ENCODE data around the gene TBRG4.

DNA sequence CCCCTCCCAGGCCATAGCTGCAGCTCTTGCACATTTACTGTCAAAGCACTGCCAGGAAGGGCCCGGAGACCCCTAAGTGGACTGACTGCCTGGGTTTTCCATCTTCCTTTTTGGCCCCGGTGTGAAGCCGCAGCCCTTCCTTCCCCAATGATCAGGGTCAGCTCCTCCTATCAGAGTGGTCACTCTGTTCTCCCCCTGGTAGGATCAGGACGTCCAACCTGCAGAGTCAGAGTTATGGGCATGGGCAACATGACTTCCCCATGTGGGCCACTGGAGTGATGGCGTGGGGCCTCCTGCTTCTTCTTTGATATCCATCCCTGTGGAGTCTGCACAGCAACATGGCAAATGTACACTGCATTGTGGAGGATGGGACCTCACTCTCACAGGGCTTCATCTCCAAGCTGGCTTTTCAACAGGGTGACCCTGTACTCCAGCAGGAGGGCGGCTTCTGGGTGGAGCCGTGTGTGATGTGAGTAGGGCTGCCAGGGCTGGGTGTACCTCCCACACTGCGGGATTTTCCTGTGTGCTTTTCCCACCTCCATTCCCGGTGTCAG lies 39.7 kb upstream of the TBRG4 start:
- TF ChIP-seq POLR2A (IDR thresholded peaks at IDR 0.05): no peak
- TF ChIP-seq, protein P1, sequence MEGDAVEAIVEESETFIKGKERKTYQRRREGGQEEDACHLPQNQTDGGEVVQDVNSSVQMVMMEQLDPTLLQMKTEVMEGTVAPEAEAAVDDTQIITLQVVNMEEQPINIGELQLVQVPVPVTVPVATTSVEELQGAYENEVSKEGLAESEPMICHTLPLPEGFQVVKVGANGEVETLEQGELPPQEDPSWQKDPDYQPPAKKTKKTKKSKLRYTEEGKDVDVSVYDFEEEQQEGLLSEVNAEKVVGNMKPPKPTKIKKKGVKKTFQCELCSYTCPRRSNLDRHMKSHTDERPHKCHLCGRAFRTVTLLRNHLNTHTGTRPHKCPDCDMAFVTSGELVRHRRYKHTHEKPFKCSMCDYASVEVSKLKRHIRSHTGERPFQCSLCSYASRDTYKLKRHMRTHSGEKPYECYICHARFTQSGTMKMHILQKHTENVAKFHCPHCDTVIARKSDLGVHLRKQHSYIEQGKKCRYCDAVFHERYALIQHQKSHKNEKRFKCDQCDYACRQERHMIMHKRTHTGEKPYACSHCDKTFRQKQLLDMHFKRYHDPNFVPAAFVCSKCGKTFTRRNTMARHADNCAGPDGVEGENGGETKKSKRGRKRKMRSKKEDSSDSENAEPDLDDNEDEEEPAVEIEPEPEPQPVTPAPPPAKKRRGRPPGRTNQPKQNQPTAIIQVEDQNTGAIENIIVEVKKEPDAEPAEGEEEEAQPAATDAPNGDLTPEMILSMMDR (IDR thresholded peaks at IDR 0.05): no peak
- TF ChIP-seq POLR2AphosphoS5 (IDR thresholded peaks at IDR 0.05): no peak
